ENCODE measurements around the gene PLSCR2.
"Not testable (repeated sequence)": the region's sequence is repeated elsewhere in the genome, so short reads cannot be mapped to it uniquely, and the experiment has no call there.

PLSCR2 gene, protein sequence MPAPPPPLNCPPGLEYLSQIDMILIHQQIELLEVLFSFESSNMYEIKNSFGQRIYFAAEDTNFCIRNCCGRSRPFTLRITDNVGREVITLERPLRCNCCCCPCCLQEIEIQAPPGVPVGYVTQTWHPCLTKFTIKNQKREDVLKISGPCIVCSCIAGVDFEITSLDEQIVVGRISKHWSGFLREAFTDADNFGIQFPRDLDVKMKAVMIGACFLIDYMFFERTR

DNA sequence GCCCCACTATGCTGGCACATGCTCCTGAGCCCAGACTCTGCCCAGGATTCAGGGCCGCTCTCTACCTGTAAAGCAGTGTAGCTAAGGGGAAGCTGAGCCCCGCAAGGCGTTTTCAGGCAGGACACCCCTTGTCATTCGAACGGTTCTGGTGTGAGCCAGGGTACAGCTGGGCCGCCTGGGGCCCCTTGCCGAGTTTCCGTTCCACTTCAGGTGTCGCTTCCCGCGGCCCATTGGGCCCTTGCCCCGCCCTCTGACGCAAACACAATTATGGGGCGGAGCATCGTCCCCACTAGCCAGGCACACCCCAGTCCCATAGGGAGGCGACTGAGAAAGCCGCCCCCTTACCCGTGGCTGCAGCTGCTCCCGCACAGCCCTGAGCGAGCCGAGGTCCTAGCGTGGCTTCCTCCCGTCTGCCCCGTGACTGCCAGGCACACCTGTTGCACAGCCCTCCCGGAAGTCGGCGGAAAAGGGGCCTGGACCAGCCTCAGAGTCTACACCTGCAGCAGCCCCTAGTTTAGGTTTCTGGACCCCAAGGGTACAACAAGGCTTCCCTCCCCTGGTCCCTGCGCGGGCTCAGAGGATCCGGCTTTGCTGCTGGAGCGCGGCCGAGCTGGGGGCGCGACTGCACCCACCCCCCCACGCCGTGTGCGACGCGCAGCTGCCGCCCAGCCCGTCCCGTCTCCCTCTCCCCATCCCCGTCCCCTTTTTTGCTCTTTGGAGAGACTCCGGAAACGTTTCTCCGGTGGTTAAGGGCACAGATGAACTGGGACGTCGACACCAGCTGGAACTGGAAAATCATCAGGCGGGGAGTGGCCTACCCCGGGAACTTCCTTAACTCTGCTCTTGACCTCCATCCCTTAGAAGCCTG is at the start of gene PLSCR2:
Gene PLSCR2 (minus strand): TSS at position 412 of the 868 bp plus-strand sequence. CDS start 9,657 bp downstream, outside the sequence.
- peak; percentile 71 for DNase-seq (ENCODE audit: low spot score)

GRCh38 chr3:146517684-146518435 is 48.5 kb upstream of the PLSCR2 start:
- DNase-seq (ENCODE audit: low spot score) = no peak

GRCh38 chr3:146513386-146514051 is 44.2 kb upstream of the PLSCR2 start:
- DNase-seq (ENCODE audit: low spot score) = no peak

GRCh38 chr3:146511402-146512134 is 42.2 kb upstream of the PLSCR2 start:
- no peak for DNase-seq (ENCODE audit: low spot score)

DNA sequence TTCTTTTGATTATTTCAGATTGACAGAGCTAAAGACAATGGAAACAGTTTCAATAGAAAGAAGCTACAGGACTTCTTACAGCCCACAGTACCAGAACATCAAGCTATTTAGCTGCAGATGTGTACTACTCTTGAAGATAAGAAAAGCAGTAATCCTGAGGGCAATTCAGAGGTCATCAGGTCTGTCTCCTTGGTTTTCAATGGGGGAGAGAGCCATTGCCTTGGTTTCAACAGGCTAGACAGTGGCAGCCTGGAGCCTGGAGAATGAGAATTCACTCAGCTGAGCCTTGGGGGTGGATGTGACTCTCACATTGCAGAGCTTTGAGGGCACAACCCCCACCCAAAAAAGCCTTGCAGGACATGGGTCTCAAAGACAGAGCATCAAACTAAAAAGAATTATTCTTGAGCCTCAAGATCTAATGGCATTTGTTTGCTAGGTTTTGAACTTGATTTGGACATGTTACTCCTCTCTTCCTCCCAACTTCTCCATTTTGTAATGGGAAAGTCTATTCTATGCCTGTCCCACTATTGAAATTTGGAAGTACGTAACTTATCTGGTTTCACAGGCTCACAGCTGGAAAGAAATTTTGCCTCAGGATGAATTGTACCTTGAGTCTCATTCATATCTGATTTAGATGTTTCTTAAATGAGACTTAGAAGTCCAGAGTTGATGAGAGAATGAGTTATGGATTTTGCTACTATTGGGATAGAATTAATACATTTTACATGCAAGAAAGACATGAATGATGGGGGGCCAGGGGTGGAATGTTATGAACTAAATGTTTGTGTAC is 38.2 kb upstream of the PLSCR2 start:
- no peak for DNase-seq (ENCODE audit: low spot score)

DNA sequence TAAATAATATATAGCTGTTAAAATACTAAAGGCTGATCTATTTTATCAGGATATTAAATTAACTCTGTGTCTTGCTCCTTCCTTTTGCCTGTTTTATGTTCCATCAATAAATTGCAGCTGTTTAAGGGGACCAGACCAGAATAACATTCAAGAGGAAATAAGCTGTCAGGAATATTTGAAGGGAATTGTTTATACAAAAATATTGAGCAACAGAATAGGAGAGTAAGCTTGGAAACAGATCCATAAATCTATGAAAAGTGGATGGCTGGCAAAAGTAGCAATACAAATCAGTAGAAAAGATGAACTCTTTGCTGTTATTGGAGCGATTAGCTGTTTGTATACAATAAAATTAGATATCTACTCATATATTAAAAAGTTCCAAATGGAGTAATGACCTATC is 36.2 kb upstream of the PLSCR2 start:
- DNase-seq (ENCODE audit: low spot score) = no peak

GRCh38 chr3:146504498-146505197 is 35.3 kb upstream of the PLSCR2 start:
- DNase-seq (ENCODE audit: low spot score) = no peak

DNA sequence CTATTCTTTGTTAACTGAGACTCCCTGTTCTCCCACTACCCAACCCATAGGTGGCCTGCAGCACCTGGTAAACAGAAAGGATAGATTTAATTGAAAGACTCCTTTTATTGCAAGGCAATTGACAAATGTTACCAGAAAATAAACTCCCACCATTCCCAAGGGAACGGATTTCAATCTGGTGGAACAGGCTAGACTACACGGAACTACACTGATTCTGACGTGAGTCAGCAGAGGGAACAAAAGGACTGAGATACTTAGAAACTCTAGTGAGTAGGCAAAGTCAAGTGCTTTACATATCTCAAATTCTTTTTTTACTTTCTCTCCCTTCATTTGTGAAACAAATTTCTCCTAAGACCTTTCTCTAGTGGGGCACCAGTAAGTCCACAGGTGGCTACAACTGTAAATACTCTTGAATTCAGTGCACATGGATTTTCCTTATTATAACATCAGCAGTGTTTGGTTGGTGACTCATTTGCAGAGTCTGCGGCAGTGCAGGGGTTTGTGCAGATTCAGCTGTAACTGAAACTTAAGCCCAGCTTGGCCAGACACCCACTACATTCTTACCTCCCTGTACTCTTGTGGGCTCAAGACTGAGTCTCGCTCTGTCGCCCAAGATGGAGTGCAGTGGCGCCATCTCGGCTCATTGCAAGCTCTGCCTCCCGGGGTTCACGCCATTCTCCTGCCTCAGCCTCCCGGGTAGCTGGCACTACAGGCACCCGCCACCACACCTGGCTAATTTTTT is 34.3 kb upstream of the PLSCR2 start:
- DNase-seq (ENCODE audit: low spot score) = no peak

- DNase-seq (ENCODE audit: low spot score) = no peak
Measured at GRCh38 chr3:146502887-146503460, 33.6 kb upstream of the PLSCR2 start.

DNA sequence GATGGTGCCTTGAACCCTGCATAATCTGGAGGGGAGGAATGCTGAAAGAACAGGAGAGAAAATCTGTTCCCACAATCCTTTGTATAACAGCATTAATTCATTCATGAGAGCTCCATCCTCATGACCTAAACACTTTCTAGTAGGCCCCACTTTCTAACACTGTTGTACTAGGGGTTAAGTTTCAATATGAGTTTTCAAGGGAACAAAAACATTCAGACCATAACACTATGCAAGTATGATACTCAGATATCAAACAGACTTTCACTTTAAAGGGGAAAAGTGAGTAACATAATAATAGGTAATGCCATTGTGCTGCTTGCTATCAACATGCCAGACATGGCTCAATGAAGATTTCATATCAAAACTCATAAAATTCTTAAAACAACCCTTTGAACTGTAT is 32.4 kb upstream of the PLSCR2 start:
- DNase-seq (ENCODE audit: low spot score) = no peak

GRCh38 chr3:146499701-146500100 is 30.3 kb upstream of the PLSCR2 start:
- DNase-seq (ENCODE audit: low spot score) = no peak

GRCh38 chr3:146498002-146498736 is 28.8 kb upstream of the PLSCR2 start:
- DNase-seq (ENCODE audit: low spot score) = peak; percentile 17

- DNase-seq (ENCODE audit: low spot score) = not testable (repeated sequence)
Measured at GRCh38 chr3:146497145-146497843, 27.9 kb upstream of the PLSCR2 start.

- DNase-seq (ENCODE audit: low spot score) = no peak
Measured at GRCh38 chr3:146496726-146497125, 27.4 kb upstream of the PLSCR2 start.

- DNase-seq (ENCODE audit: low spot score) = no peak
Measured at GRCh38 chr3:146496251-146496650, 26.9 kb upstream of the PLSCR2 start.

DNA sequence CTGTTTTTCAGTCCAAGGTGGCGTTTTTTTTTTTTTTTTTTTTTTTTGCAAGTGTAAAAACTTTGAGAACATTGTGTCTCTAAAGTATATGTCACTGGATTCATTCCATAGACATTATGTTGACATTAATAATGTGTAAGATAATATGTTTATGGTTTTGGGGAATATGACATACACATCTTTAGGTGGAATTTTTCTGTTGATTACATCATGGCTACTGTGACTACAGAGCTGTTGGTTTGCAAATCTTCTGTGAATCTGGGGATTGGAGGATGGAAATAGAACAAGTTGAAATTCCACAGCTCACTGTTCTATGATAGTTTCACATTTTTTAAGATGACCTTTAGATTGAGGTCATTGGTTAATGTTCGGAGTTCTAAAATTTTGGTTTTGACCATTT is 24.4 kb upstream of the PLSCR2 start:
- DNase-seq (ENCODE audit: low spot score) = no peak

DNA sequence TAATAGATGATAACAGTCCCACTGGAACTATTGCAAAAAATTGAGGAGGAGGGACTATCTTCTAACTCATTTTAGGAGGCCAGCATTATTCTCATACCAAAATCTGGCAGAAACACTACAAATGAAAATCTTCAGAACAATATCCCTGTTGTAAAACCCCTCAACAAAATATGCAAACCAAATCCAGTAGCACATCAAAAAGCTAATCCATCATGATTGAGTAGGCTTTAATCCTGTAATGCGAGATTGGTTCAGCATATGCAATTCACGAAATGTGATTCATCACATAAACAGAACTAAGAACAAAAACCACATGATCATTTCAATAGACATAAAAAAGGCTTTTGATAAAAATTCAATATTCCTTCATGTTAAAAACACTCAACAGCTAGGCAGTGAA is 23.9 kb upstream of the PLSCR2 start:
- DNase-seq (ENCODE audit: low spot score) = no peak

DNA sequence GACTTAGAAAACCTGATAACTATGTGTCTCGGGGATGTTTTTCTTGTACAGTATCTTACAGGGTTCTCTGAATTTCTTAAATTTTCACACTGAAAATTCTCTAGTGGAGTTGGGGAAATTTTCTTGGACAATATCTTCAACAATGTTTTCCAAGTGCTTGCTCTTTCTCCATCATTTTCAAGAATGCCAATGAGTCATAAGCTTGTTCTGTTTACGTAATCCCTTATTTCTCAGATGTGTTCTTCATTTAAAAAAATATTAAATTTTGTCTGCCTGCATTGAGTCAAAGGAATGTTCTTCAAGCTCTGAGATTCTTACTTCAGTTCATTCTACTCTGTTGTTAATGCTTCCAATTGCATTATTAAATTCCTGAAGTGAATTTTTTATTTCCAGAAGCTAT is 21.9 kb upstream of the PLSCR2 start:
- DNase-seq (ENCODE audit: low spot score) = no peak

Data from CD4-positive, alpha-beta T cell treated with Interleukin-2 at 100 ng/mL for 4 hours (primary cell).